ENCODE measurements around the gene EPHB2.
A peak's percentile ranks its signal among the peaks of the same experiment; 100 is the strongest.

Gene EPHB2

GRCh38 chr1:22803833-22804232 is 93.2 kb downstream of the EPHB2 start:
- DNase-seq (ENCODE audit: low spot score): no peak

- no peak for DNase-seq (ENCODE audit: low spot score)
Observed at GRCh38 chr1:22804406-22804805, 93.8 kb downstream of the EPHB2 start.

GRCh38 chr1:22804969-22805671 is 94.5 kb downstream of the EPHB2 start:
- no peak for DNase-seq (ENCODE audit: low spot score)

- DNase-seq (ENCODE audit: low spot score): no peak
Observed at GRCh38 chr1:22805672-22806038, 95.0 kb downstream of the EPHB2 start.

- no peak for DNase-seq (ENCODE audit: low spot score)
Observed at GRCh38 chr1:22806584-22806983, 95.9 kb downstream of the EPHB2 start.

GRCh38 chr1:22807340-22807739 is 96.7 kb downstream of the EPHB2 start:
- DNase-seq (ENCODE audit: low spot score): no peak

GRCh38 chr1:22808186-22808675 is 97.6 kb downstream of the EPHB2 start:
- no peak for DNase-seq (ENCODE audit: low spot score)

GRCh38 chr1:22808676-22809483 is 98.2 kb downstream of the EPHB2 start:
- peak; percentile 45 for DNase-seq (ENCODE audit: low spot score)

- DNase-seq (ENCODE audit: low spot score): no peak
Observed at GRCh38 chr1:22809783-22810182, 99.1 kb downstream of the EPHB2 start.

- no peak for DNase-seq (ENCODE audit: low spot score)
Observed at GRCh38 chr1:22810378-22810777, 99.7 kb downstream of the EPHB2 start.

GRCh38 chr1:22812092-22812880 is 101.6 kb downstream of the EPHB2 start:
- DNase-seq (ENCODE audit: low spot score): no peak

GRCh38 chr1:22812993-22813790 is 102.6 kb downstream of the EPHB2 start:
- no peak for DNase-seq (ENCODE audit: low spot score)

GRCh38 chr1:22814176-22815042 is 103.8 kb downstream of the EPHB2 start:
- no peak for DNase-seq (ENCODE audit: low spot score)

- DNase-seq (ENCODE audit: low spot score): no peak
Observed at GRCh38 chr1:22815043-22815365, 104.4 kb downstream of the EPHB2 start.

GRCh38 chr1:22815421-22816066 is 104.9 kb downstream of the EPHB2 start:
- DNase-seq (ENCODE audit: low spot score): no peak

GRCh38 chr1:22816067-22816775 is 105.6 kb downstream of the EPHB2 start:
- no peak for DNase-seq (ENCODE audit: low spot score)

- no peak for DNase-seq (ENCODE audit: low spot score)
Observed at GRCh38 chr1:22816803-22817202, 106.2 kb downstream of the EPHB2 start.

GRCh38 chr1:22817462-22817861 is 106.8 kb downstream of the EPHB2 start:
- no peak for DNase-seq (ENCODE audit: low spot score)

GRCh38 chr1:22818061-22818770 is 107.6 kb downstream of the EPHB2 start:
- DNase-seq (ENCODE audit: low spot score): no peak
